Panc1 (cell line): ENCODE data around the gene RALB. TPM values are rescaled to one million over a fixed set of nuclear protein-coding genes. Genes with fewer than 3 reads are reported as not detected.

Experiments used
- ATAC-seq: fragments of 200-7000 bp; cut with Tn5 transposase; 2 replicates; pipeline ENCODE4 v1.9.1; 2020; ENCODE audit warnings: mild to moderate bottlenecking, moderate library complexity
- BruUV-seq: library from RNA; stranded (reverse); fragments of 400-500 nt; replicated peaks from 2 replicates; lab custom pipeline; 2021; lab: Mats Ljungman, UMichigan
- CTCF ChIA-PET: fragments of 300-600 bp; sonication (Branson Sonifier 250); formaldehyde crosslinking; loops from one replicate; lab custom pipeline; 2022; ENCODE audit warnings: antibody characterized with exemption; lab: Charles Lee
- POLR2A ChIA-PET: fragments of 300-600 bp; sonication (Branson Sonifier 250); formaldehyde crosslinking; loops from one replicate; lab custom pipeline; 2022; ENCODE audit warnings: antibody characterized with exemption; lab: Charles Lee
- DNase-seq: peaks from one replicate; pipeline ENCODE4 v3.0.0-alpha.2; 2010; ENCODE audit warnings: low read depth, low spot score
- H3K27ac ChIP-seq: 2 replicates; pipeline ENCODE4 v1.5.1; 2011; ENCODE audit warnings: mild to moderate bottlenecking, low read length, inconsistent platforms
- H3K27me3 ChIP-seq: fragments of 200-500 bp; sonication (Bioruptor generic); 2 replicates; pipeline ENCODE4 v1.6.0; 2014; ENCODE audit warnings: low read length, inconsistent platforms; ENCODE audit not compliant: control insufficient read depth, insufficient read depth
- H3K36me3 ChIP-seq: fragments of 200-500 bp; sonication (Bioruptor generic); 2 replicates; pipeline ENCODE4 v1.5.1; 2014; ENCODE audit warnings: inconsistent platforms, mild to moderate bottlenecking, low read length, moderate library complexity; ENCODE audit not compliant: control insufficient read depth, insufficient read depth
- H3K4me1 ChIP-seq: 2 replicates; pipeline ENCODE4 v1.5.1; 2011; ENCODE audit warnings: inconsistent platforms, mild to moderate bottlenecking, low read length, moderate library complexity; ENCODE audit not compliant: control insufficient read depth, insufficient read depth
- H3K4me3 ChIP-seq, 2 experiments: 2 replicates each; pipeline ENCODE4 v1.5.1; 2011 to 2012; ENCODE audit warnings: low read depth in 2 of 2, low read length in 2 of 2, mild to moderate bottlenecking in 2 of 2, inconsistent platforms in 1 of 2, moderate library complexity in 1 of 2
- H3K9me3 ChIP-seq: fragments of 200-500 bp; sonication (Bioruptor generic); 2 replicates; pipeline ENCODE4 v1.5.1; 2014; ENCODE audit warnings: low read depth, mild to moderate bottlenecking, inconsistent platforms, low read length, moderate library complexity; ENCODE audit not compliant: control insufficient read depth, insufficient read depth
- POLR2AphosphoS5 ChIP-seq: IDR thresholded peaks from 2 replicates; pipeline ENCODE4 v1.6.1; 2012; ENCODE audit warnings: mild to moderate bottlenecking, low read depth, low read length, moderate library complexity
- SIN3A ChIP-seq: IDR thresholded peaks from 2 replicates; pipeline ENCODE4 v1.6.1; 2012; ENCODE audit warnings: low read depth, mild to moderate bottlenecking, low read length, moderate library complexity, borderline replicate concordance; ENCODE audit not compliant: insufficient read depth
- TCF7L2 ChIP-seq: IDR thresholded peaks from 2 replicates; pipeline ENCODE4 v1.6.1; 2011; ENCODE audit warnings: mild to moderate bottlenecking, low read depth, low read length, inconsistent platforms
- in situ Hi-C: cut with HindIII; loops from 2 replicates; pipeline ENCODE4 v1.10.0; 2016; ENCODE audit warnings: low sequenced_read_pairs, low pct_unique_long_range_greater_than_20kb
- intact Hi-C: fragments of 100-400 bp; cut with micrococcal nuclease; formaldehyde crosslinking; loops from one replicate; pipeline ENCODE4 v1.10.0; 2022; ENCODE audit not compliant: unreplicated experiment
- total RNA-seq: library from RNA; stranded (reverse); gene quantifications from one replicate; pipeline ENCODE4 v1.2.1, GENCODE V29; 2021; ENCODE audit not compliant: unreplicated experiment
- TF ChIP-seq, protein P1 (sequence below): fragments of 450-650 bp; IDR thresholded peaks from 2 replicates; pipeline ENCODE4 v1.5.1; 2017; ENCODE audit warnings: mild to moderate bottlenecking
- TF ChIP-seq, protein P2 (sequence below), 2 experiments: IDR thresholded peaks; 2 replicates each; pipeline ENCODE4 v1.6.1; 2011 to 2012; ENCODE audit warnings: low read depth in 2 of 2, control low read depth in 1 of 2, low read length in 1 of 2, mild to moderate bottlenecking in 1 of 2, moderate library complexity in 1 of 2; ENCODE audit not compliant: insufficient read depth in 1 of 2

The RALB gene
- total RNA-seq, 1 experiment from 2014 or later, result 47.8 TPM

DNA sequence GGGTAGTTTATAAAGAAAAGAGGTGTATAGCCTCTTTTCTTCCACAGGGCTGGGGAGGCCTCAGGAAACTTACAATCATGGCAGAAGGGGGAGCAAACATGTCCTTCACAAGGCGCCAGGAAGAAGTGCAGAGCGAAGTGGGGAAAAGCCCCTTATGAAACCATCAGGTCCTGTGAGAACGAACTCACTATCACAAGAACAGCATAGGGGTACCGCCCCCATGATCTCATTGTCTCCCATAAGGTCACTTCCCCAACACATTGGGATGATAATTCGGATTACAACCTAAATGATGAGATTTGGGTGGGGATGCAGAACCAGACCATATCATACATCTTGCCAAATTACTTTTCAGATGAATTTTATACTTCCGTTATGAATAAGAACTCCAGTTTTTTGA is 32.4 kb downstream of the RALB start:
- CTCF ChIA-PET, result no interaction called here
- intact Hi-C loops (no loop called here), in situ Hi-C loops (no loop called here)
- Histone ChIP-seq H3K4me1 (peaks cover 3% of the 10 kb centered on the region; the same call in 1 of the 2 replicates), H3K9me3 (no peaks in the 10 kb centered on the region), H3K36me3 (no peaks in the 10 kb centered on the region; the same call in 1 of the 2 replicates), H3K27ac (no peak overlapping the region), H3K27me3 (no peaks in the 10 kb centered on the region), H3K4me3 (no peak overlapping the region)
- BruUV-seq, result no TSS peak
- no peak for ATAC-seq
- POLR2A ChIA-PET, result no interaction called here
- no peak for DNase-seq
- TF ChIP-seq SIN3A, result no peak
- TF ChIP-seq, protein P1, sequence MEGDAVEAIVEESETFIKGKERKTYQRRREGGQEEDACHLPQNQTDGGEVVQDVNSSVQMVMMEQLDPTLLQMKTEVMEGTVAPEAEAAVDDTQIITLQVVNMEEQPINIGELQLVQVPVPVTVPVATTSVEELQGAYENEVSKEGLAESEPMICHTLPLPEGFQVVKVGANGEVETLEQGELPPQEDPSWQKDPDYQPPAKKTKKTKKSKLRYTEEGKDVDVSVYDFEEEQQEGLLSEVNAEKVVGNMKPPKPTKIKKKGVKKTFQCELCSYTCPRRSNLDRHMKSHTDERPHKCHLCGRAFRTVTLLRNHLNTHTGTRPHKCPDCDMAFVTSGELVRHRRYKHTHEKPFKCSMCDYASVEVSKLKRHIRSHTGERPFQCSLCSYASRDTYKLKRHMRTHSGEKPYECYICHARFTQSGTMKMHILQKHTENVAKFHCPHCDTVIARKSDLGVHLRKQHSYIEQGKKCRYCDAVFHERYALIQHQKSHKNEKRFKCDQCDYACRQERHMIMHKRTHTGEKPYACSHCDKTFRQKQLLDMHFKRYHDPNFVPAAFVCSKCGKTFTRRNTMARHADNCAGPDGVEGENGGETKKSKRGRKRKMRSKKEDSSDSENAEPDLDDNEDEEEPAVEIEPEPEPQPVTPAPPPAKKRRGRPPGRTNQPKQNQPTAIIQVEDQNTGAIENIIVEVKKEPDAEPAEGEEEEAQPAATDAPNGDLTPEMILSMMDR, result no peak
- TF ChIP-seq, protein P2, sequence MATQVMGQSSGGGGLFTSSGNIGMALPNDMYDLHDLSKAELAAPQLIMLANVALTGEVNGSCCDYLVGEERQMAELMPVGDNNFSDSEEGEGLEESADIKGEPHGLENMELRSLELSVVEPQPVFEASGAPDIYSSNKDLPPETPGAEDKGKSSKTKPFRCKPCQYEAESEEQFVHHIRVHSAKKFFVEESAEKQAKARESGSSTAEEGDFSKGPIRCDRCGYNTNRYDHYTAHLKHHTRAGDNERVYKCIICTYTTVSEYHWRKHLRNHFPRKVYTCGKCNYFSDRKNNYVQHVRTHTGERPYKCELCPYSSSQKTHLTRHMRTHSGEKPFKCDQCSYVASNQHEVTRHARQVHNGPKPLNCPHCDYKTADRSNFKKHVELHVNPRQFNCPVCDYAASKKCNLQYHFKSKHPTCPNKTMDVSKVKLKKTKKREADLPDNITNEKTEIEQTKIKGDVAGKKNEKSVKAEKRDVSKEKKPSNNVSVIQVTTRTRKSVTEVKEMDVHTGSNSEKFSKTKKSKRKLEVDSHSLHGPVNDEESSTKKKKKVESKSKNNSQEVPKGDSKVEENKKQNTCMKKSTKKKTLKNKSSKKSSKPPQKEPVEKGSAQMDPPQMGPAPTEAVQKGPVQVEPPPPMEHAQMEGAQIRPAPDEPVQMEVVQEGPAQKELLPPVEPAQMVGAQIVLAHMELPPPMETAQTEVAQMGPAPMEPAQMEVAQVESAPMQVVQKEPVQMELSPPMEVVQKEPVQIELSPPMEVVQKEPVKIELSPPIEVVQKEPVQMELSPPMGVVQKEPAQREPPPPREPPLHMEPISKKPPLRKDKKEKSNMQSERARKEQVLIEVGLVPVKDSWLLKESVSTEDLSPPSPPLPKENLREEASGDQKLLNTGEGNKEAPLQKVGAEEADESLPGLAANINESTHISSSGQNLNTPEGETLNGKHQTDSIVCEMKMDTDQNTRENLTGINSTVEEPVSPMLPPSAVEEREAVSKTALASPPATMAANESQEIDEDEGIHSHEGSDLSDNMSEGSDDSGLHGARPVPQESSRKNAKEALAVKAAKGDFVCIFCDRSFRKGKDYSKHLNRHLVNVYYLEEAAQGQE (IDR thresholded peaks at IDR 0.05; ENCODE audit: insufficient read depth in 1 of 2, low read depth in 2 of 2, low read length in 1 of 2), result no peak
- no peak for TF ChIP-seq TCF7L2
- no peak for TF ChIP-seq POLR2AphosphoS5

DNA sequence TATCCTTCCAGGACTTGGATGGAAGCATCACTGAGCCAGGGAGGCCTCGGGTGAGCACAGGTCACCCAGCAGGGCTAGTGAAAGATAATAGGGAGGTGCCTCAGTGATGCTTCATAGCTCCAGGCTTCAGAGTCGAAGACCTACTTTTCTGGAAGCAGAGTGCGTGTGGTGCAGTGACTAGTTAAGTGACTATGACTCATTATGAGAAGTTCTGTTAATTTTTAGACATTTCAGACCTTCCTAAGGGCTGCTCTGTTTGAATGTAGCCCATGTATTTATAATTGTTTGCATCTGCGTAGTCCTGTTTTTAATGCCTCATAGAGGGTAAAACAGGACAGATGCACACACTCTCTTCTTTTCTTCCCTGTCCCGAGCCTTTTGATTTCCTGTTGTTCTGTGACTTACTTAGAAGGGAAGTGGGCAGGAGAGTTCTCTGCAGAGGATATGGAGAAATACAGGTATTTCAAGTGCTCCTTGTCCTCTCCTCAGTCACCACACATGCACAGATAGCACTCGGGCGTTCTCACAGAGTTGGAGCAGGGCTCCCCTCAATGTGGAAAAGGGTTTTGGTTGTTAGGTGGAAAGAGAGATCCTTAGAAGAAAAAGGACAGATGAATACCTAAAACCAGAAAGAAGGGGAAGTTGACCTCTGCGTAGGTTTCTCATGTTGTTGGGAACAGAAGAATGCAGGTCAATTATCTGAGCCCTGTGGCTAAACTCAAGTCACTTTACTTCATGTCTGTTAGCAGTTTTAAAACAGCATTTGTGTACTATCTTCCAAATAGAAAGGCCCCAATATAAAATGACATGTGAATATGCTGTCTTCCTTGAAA is 34.7 kb downstream of the RALB start:
- no peaks in the 10 kb centered on the region for H3K9me3 ChIP-seq
- ChIA-PET CTCF (no interaction called here), POLR2A (no interaction called here)
- no peak for TF ChIP-seq POLR2AphosphoS5
- TF ChIP-seq TCF7L2, result no peak
- TF ChIP-seq, protein P1, result no peak
- no peak for TF ChIP-seq SIN3A
- TF ChIP-seq, protein P2 (IDR thresholded peaks at IDR 0.05; ENCODE audit: insufficient read depth in 1 of 2, low read depth in 2 of 2, low read length in 1 of 2), result no peak
- H3K4me3 ChIP-seq, result no peak overlapping the region
- no peak overlapping the region for H3K27ac ChIP-seq
- ATAC-seq (no peak; the same call in 1 of the 2 replicates), DNase-seq (no peak)
- H3K4me1 ChIP-seq, result peaks cover 3% of the 10 kb centered on the region; the same call in 1 of the 2 replicates
- H3K27me3 ChIP-seq, result no peaks in the 10 kb centered on the region
- in situ Hi-C loops, result no loop called here
- H3K36me3 ChIP-seq, result no peaks in the 10 kb centered on the region
- no TSS peak for BruUV-seq
- intact Hi-C loops, result no loop called here
